Activated CD8-positive, alpha-beta memory T cell treated with anti-CD3 and anti-CD28 coated beads, Interleukin-2, amount 50 U/mL, for 24 hours (primary cell): ENCODE results near the gene RADIL.

Experiments used
- DNase-seq: peaks from one replicate; pipeline ENCODE4 v3.0.0-alpha.2; 2020; ENCODE audit errors: extremely low read depth

Gene RADIL

GRCh38 chr7:4882169-4883032 lies 1.1 kb downstream of the RADIL start:
- DNase-seq, result no peak

GRCh38 chr7:4880218-4880617 lies 3.3 kb downstream of the RADIL start:
- DNase-seq, result no peak

GRCh38 chr7:4879396-4880081 lies 4.0 kb downstream of the RADIL start:
- DNase-seq, result no peak

- no peak for DNase-seq
Observed at GRCh38 chr7:4878336-4879335, 4.9 kb downstream of the RADIL start.

GRCh38 chr7:4876586-4876985 lies 6.9 kb downstream of the RADIL start:
- no peak for DNase-seq

- no peak for DNase-seq
Observed at GRCh38 chr7:4875391-4875790, 8.1 kb downstream of the RADIL start.

GRCh38 chr7:4873071-4873944 lies 10.2 kb downstream of the RADIL start:
- DNase-seq, result no peak

GRCh38 chr7:4871930-4872675 lies 11.4 kb downstream of the RADIL start:
- DNase-seq, result no peak

- DNase-seq, result no peak
Observed at GRCh38 chr7:4871056-4871680, 12.3 kb downstream of the RADIL start.

GRCh38 chr7:4868493-4868892 lies 15.0 kb downstream of the RADIL start:
- DNase-seq, result no peak

- DNase-seq, result no peak
Observed at GRCh38 chr7:4866528-4867496, 16.7 kb downstream of the RADIL start.

- no peak for DNase-seq
Observed at GRCh38 chr7:4862156-4862555, 21.4 kb downstream of the RADIL start.

- no peak for DNase-seq
Observed at GRCh38 chr7:4861673-4862072, 21.8 kb downstream of the RADIL start, which contains the start of gene PAPOLB. Gene PAPOLB, minus strand, starts transcription at chr7:4862030. Its CDS starts 220 bp downstream, at chr7:4861810.

- DNase-seq, result no peak
Observed at GRCh38 chr7:4861227-4861626, 22.3 kb downstream of the RADIL start.

- no peak for DNase-seq
Observed at GRCh38 chr7:4857189-4857588, 26.3 kb downstream of the RADIL start.

GRCh38 chr7:4856336-4857057 lies 27.0 kb downstream of the RADIL start:
- no peak for DNase-seq

GRCh38 chr7:4854916-4855315 lies 28.6 kb downstream of the RADIL start:
- no peak for DNase-seq
